ENCODE results near the gene OGT.

OGT gene

GRCh38 chrX:71543316-71543715 lies 10.4 kb downstream of the OGT start:
- TF ChIP-seq MAX (IDR thresholded peaks at IDR 0.05; ENCODE audit: low read depth, low read length) (no peak), CTCF (IDR thresholded peaks at IDR 0.05; ENCODE audit: low read depth, low read length) (no peak), POLR2A (IDR thresholded peaks at IDR 0.05; ENCODE audit: extremely low read depth, insufficient read length) (no peak), MYC (IDR thresholded peaks at IDR 0.05; ENCODE audit: low read depth, low read length) (no peak)
- no peak for DNase-seq (ENCODE audit: low read depth)
- H3K4me3 ChIP-seq (ENCODE audit: low read depth, low read length) = no peak overlapping the region

DNA sequence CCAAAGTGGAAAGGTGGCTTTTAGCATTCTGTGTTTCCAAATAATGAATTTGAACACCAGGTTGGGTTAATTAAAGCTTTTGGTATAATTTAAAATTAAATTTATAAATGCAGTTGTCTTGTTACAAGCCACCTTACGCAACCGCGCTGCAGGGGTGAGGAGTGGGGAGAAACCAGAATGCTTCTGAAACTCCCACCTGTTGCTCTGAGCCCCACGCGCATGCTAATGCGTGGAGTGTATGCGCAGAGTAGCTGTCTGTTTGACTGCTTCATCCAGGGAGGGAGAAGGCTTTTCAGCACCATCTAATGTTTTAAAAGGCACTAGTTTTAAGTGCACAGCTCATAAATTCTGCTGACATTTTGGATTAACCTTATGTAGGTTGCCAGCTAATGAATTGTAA lies 12.5 kb downstream of the OGT start:
- DNase-seq (ENCODE audit: low read depth) = peak; percentile 45
- TF ChIP-seq CTCF (IDR thresholded peaks at IDR 0.05; ENCODE audit: low read depth, low read length) (no peak), MAX (IDR thresholded peaks at IDR 0.05; ENCODE audit: low read depth, low read length) (no peak), POLR2A (IDR thresholded peaks at IDR 0.05; ENCODE audit: extremely low read depth, insufficient read length) (no peak), MYC (IDR thresholded peaks at IDR 0.05; ENCODE audit: low read depth, low read length) (no peak)
- H3K4me3 ChIP-seq (ENCODE audit: low read depth, low read length) = no peak overlapping the region

DNA sequence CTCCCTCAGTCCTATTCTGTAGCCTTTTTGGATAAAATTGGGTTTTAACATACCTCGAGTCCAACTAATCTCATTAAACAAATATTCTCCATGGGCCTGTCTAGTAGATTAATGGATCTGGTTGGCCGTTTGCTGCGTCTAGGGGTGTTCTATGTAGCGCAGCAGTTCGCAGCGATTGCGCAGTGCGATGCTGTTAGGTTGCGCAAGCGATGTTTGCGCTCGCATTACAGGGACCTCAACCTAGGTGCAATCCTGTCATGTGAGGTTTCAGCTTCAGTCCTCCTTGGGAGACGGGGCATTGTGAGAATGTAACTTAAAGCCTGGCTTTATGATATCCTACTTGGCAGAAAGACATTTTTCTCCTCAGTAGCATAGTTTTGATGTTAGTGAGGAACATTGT lies 14.0 kb downstream of the OGT start:
- TF ChIP-seq MYC (IDR thresholded peaks at IDR 0.05; ENCODE audit: low read depth, low read length) (no peak), MAX (IDR thresholded peaks at IDR 0.05; ENCODE audit: low read depth, low read length) (no peak), CTCF (IDR thresholded peaks at IDR 0.05; ENCODE audit: low read depth, low read length) (no peak), POLR2A (IDR thresholded peaks at IDR 0.05; ENCODE audit: extremely low read depth, insufficient read length) (no peak)
- no peak overlapping the region for H3K4me3 ChIP-seq (ENCODE audit: low read depth, low read length)
- DNase-seq (ENCODE audit: low read depth) = no peak

DNA sequence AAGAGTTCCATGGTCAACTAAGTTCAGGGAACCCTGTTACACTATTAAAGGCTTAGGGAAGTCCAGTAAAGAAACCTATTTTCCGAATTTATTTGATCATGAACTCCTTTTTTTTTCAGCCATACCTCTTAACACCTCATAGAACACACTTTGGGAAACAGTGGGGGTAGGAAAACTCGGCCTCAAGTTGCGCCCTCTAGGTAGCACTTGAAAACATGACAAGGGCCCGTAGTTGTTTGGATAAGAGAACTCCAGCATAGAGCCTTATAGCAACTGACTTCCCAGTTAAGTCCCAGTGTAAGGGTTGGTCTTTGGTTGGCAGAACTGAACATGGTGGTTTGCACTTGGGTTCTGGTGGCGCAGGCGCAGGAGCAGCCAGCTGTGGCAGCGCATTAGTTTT lies 14.4 kb downstream of the OGT start:
- H3K4me3 ChIP-seq (ENCODE audit: low read depth, low read length) = no peak overlapping the region
- no peak for DNase-seq (ENCODE audit: low read depth)
- TF ChIP-seq MAX (IDR thresholded peaks at IDR 0.05; ENCODE audit: low read depth, low read length) (no peak), MYC (IDR thresholded peaks at IDR 0.05; ENCODE audit: low read depth, low read length) (no peak), POLR2A (IDR thresholded peaks at IDR 0.05; ENCODE audit: extremely low read depth, insufficient read length) (no peak), CTCF (IDR thresholded peaks at IDR 0.05; ENCODE audit: low read depth, low read length) (no peak)

- DNase-seq (ENCODE audit: low read depth) = no peak
Observed at GRCh38 chrX:71549986-71550385, 17.1 kb downstream of the OGT start.

More at GRCh38 chrX:71549986-71550385, 17.1 kb downstream of the OGT start:
- TF ChIP-seq MAX (IDR thresholded peaks at IDR 0.05; ENCODE audit: low read depth, low read length) (no peak), MYC (IDR thresholded peaks at IDR 0.05; ENCODE audit: low read depth, low read length) (no peak), CTCF (IDR thresholded peaks at IDR 0.05; ENCODE audit: low read depth, low read length) (no peak)
- H3K4me3 ChIP-seq (ENCODE audit: low read depth, low read length) = no peak overlapping the region
